ENCODE data around the gene SKIC3.

SKIC3 gene

GRCh38 chr5:95533106-95533505, 21.7 kb downstream of the SKIC3 start:
- peak; percentile 56 for DNase-seq (ENCODE audit: low read depth)
- H3K4me3 ChIP-seq (ENCODE audit: low read depth, low read length), result no peak overlapping the region
- TF ChIP-seq, protein P1, sequence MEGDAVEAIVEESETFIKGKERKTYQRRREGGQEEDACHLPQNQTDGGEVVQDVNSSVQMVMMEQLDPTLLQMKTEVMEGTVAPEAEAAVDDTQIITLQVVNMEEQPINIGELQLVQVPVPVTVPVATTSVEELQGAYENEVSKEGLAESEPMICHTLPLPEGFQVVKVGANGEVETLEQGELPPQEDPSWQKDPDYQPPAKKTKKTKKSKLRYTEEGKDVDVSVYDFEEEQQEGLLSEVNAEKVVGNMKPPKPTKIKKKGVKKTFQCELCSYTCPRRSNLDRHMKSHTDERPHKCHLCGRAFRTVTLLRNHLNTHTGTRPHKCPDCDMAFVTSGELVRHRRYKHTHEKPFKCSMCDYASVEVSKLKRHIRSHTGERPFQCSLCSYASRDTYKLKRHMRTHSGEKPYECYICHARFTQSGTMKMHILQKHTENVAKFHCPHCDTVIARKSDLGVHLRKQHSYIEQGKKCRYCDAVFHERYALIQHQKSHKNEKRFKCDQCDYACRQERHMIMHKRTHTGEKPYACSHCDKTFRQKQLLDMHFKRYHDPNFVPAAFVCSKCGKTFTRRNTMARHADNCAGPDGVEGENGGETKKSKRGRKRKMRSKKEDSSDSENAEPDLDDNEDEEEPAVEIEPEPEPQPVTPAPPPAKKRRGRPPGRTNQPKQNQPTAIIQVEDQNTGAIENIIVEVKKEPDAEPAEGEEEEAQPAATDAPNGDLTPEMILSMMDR (conservative IDR thresholded peaks at IDR 0.05; ENCODE audit: low read depth, low read length), result no peak

DNA sequence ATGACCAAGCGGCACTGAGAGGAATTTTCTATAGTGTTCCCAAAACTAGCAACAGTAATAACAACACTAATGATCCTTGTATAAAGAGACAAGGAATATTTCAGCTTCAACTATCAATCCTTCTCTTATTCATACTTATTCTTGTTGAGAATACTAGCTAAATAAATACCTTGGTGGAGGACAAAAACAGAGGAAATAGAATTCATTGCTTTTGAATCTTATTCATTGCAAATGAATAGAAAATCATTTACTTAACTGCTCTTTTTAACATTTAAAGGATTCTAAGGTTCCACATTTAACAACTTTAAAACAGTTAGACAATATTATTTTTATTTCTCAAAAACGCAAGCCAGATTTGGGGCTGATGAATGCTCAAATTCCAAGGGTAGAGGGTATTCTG, 22.4 kb downstream of the SKIC3 start:
- DNase-seq (ENCODE audit: low read depth), result no peak
- TF ChIP-seq, protein P1 (conservative IDR thresholded peaks at IDR 0.05; ENCODE audit: low read depth, low read length), result no peak
- no peak overlapping the region for H3K4me3 ChIP-seq (ENCODE audit: low read depth, low read length)

DNA sequence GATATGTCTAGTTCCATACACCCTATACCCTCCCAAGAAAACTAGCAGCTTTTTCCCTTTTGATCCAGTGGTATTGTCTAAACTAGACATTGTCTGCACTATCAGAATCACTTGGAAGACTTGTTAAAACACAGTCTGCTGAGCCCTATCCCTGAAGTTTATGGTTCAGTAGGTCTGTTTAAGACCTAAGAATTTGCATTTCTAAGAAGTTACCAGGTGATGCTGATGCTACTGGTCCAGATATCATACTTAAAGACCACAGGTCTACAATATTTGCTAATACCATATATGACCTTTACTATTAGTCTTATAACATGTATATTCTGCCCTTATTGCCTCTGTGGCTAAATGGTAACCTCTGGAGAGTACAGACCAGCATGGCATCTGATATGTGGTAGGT, 23.3 kb downstream of the SKIC3 start:
- H3K4me3 ChIP-seq (ENCODE audit: low read depth, low read length), result no peak overlapping the region
- no peak for DNase-seq (ENCODE audit: low read depth)
- TF ChIP-seq, protein P1 (conservative IDR thresholded peaks at IDR 0.05; ENCODE audit: low read depth, low read length), result no peak

GRCh38 chr5:95530416-95530815, 24.4 kb downstream of the SKIC3 start:
- peak; percentile 92 for DNase-seq (ENCODE audit: low read depth)
- TF ChIP-seq, protein P1 (conservative IDR thresholded peaks at IDR 0.05; ENCODE audit: low read depth, low read length), result no peak
- H3K4me3 ChIP-seq (ENCODE audit: low read depth, low read length), result no peak overlapping the region

DNA sequence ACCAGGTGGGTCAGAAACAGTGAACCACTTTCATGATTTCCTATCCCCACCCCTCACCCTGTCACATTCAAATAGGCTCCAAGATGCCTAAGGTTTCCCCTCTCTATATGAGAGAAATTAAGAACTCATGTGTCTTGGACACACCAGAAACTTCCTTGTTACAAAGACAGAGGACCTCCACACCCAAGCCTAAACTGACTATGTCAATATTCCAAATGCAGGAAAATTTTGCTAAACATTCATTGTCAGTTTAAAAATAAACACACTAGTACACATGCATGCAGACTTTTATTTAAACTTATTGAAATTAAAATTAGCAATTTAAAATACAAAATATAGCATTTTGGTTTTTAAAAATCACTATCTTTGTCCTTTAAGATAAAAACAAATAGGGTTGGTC, 26.2 kb downstream of the SKIC3 start:
- DNase-seq (ENCODE audit: low read depth), result no peak
- TF ChIP-seq, protein P1 (conservative IDR thresholded peaks at IDR 0.05; ENCODE audit: low read depth, low read length), result no peak
- no peak overlapping the region for H3K4me3 ChIP-seq (ENCODE audit: low read depth, low read length)

GRCh38 chr5:95526871-95527270, 27.9 kb downstream of the SKIC3 start:
- no peak for DNase-seq (ENCODE audit: low read depth)
- TF ChIP-seq, protein P1 (conservative IDR thresholded peaks at IDR 0.05; ENCODE audit: low read depth, low read length), result no peak
- H3K4me3 ChIP-seq (ENCODE audit: low read depth, low read length), result no peak overlapping the region

DNA sequence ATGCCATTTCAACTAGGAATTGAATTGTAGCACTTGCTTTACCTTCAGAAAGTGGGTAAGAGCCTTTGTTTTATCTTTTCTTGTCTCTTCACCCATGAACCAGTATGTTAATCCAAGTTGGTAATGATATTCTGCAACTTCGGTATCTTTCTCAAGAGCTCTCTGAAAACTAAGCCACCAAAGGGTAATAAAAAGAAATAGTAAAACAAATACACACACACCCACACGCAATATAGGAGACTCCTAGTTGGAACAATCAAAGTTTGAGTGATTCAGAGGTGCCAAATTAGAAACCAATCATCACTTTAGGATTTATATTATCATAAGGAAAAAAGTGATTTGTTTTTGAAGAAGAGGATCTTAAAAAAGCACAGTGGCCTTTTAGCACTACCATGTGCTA, 30.4 kb downstream of the SKIC3 start:
- DNase-seq (ENCODE audit: low read depth), result no peak
- H3K4me3 ChIP-seq (ENCODE audit: low read depth, low read length), result no peak overlapping the region
- TF ChIP-seq, protein P1 (conservative IDR thresholded peaks at IDR 0.05; ENCODE audit: low read depth, low read length), result no peak

All from choroid plexus epithelial cell (primary cell).